NCI-H345 treated with DMSO at 0.1 percent for 48 hours (cell line): ENCODE measurements around the gene TASP1.

Experiments used
- DNase-seq: peaks from one replicate; lab custom pipeline; 2025; ENCODE audit not compliant: unreplicated experiment; lab: John Stamatoyannopoulos, UW

Gene TASP1

GRCh38 chr20:13355411-13355810 is 283.3 kb downstream of the TASP1 start:
- no peak for DNase-seq

DNA sequence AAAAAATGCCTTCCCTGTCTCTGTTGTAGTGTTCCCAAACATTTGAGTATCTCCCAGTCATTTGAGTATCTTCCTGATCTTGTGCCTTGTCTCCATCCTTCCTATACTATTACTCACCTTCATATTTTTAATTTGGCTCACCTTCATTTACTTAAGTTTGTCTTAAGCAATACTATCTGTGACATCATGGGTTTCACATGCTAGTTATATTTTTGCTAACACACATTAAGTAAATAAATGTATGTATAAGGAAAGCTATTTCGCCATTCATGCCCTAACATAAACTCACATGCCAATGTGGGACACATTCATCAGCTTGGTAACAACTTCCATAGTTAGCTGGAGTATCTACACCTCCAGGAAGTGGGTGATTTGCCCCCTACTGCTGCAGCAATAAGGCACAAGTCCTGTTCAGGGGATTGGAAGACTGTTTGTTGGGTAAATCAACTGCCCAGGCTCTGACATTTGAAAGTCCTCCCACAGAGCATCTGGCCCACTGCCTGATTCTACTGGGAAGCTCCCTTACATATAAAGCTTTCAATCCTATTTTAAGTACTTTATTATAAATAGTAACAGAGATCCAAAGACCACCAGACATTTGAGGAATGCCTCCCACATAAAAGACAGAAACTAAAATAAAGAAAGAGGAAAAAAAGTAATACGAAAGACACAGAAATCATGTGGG is 285.3 kb downstream of the TASP1 start:
- no peak for DNase-seq

GRCh38 chr20:13349235-13349604 is 289.5 kb downstream of the TASP1 start:
- no peak for DNase-seq

DNA sequence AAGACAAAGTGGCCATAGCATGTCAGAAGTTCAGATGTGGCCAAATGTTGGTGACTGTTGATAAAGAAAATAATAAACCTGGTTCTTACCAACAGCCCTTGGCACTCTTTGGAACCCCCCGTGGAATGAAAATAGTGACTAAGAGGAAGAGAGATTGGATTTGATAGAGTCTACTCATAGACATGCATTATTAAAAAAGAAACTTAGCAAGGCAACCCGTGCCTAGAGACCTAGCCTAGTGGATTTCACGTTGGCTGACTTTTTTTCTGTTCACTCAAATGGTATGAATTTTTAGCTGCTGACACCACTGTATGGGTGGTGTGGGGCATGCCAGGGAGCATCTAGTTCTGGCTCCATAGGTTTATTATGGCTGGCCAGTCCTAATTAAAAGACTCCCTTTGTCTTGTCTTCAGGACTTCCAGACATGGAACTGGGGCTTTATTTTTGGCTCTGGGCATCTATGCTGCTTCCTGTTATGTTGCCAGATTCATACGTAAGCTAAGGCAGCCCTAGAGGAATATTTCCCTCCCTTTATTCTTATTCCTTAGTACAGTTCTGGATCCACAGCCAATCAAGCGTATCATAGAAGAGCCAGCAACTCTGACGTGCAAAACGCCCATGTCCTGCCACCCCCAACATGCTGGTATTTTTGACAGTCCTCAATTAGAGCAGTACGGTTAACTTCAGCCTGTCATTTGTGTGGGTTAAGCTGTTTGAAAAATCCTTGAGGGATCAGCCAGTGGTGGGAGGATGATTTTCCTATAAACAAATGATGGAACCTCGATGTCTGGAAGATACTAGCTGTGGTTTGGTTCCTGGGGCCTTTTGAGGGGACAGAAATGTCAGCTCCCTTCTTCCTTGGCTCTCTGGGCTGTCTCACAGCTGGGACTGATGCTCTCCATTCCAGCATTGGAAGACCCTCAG is 290.2 kb downstream of the TASP1 start:
- DNase-seq: no peak

DNA sequence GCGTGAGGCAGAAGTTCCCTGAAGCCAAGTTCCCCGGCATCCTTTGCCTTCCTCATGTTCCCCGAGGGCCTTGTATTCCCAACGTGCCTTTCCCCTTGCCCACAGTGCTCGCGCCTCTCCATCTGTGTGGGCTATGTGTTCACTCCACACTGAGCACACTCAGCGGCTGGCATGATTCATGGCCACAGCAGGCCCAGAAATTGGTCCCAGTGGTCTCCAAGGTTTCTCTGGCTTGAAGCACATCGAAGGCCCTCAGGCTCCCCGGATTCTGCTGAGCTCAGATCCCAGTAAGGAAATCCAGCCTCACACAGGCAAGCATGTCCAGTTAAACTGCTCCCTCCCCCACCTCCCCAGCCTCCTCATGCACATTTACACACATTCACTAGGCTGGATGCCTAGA is 294.1 kb downstream of the TASP1 start:
- no peak for DNase-seq

DNA sequence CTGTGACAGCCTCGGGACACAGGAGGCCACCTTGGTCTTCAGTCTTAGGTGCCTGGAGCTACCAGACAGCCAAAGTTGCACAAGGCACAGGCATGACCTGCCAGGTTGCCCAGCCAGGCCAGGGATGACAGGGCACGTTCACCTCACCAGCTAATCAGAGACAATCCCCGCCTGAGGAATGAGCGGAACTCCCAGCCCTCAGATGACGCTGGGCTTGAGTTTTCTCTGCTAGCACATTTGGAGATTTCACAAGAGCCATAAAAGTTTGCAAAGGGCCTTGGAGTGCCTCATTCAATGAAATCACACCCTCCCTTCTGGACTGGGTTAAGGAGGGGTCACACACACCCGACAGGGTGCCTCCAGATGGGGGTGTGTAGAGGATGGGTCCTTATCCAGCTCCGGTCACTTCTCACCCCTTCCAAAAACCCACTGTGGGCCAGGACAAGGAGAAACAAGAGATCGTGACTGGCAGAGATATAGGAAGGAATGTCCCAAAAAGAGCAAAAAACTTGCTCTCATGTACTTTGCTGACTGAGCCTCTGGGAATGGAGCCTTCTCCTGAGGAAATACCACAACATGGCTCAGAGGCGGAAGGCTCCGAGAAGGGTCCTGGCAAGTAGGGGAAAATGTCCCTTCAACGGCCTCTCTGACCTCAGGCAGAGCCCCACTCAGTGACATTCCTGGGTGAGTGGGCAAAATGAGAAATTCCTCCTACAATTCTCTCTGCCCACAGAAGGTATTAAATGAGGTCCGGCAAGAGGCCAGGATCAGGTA is 296.1 kb downstream of the TASP1 start:
- no peak for DNase-seq

GRCh38 chr20:13341737-13342393 is 296.9 kb downstream of the TASP1 start:
- DNase-seq: no peak

- DNase-seq: no peak
Measured at GRCh38 chr20:13340088-13340487, 298.6 kb downstream of the TASP1 start.
